Neural cell (in vitro differentiated cells): ENCODE results near the gene ZNF669. TPM values are rescaled to one million over a fixed set of nuclear protein-coding genes. Genes with fewer than 3 reads are reported as not detected.

Source experiments
- H2AFZ ChIP-seq: fragments of 200-600, 300-800 bp; sonication (generic), shearing (Covaris generic); 2 replicates; pipeline ENCODE4 v1.6.0; 2014; ENCODE audit warnings: low read depth, mild to moderate bottlenecking, antibody characterized with exemption, low read length, moderate library complexity
- H3F3A ChIP-seq: fragments of 200-600 bp; shearing (Covaris generic); 2 replicates; pipeline ENCODE4 v1.6.1; 2016; ENCODE audit warnings: mild to moderate bottlenecking, moderate library complexity, mixed read lengths, antibody characterized with exemption, low read length; ENCODE audit not compliant: insufficient read depth, poor library complexity, severe bottlenecking
- H3K27ac ChIP-seq: fragments of 200-600, 300-800 bp; sonication (generic), shearing (Covaris generic); 2 replicates; pipeline ENCODE4 v1.5.1; 2014; ENCODE audit warnings: mild to moderate bottlenecking, low read length, moderate library complexity
- H3K27me3 ChIP-seq: fragments of 300-800, 200-600 bp; sonication (generic), shearing (Covaris generic); 2 replicates; pipeline ENCODE4 v1.6.0; 2014; ENCODE audit warnings: mild to moderate bottlenecking, low read depth, low read length, moderate library complexity; ENCODE audit not compliant: insufficient read depth
- H3K36me3 ChIP-seq: fragments of 300-800, 200-600 bp; sonication (generic), shearing (Covaris generic); 2 replicates; pipeline ENCODE4 v1.5.1; 2014; ENCODE audit warnings: mild to moderate bottlenecking, antibody characterized with exemption, low read length, moderate library complexity; ENCODE audit not compliant: insufficient read depth
- H3K4me2 ChIP-seq: fragments of 300-800, 200-600 bp; sonication (generic), shearing (Covaris generic); 2 replicates; pipeline ENCODE4 v1.6.0; 2014; ENCODE audit warnings: mild to moderate bottlenecking, low read length
- H3K4me3 ChIP-seq: fragments of 300-800, 200-600 bp; sonication (generic), shearing (Covaris generic); 2 replicates; pipeline ENCODE4 v1.5.1; 2014; ENCODE audit warnings: mild to moderate bottlenecking, low read length, moderate library complexity
- H3K79me2 ChIP-seq: fragments of 200-600 bp; shearing (Covaris generic); replicated peaks from 2 replicates; pipeline ENCODE4 v1.6.0; 2014; ENCODE audit warnings: mild to moderate bottlenecking, low read length, moderate library complexity; ENCODE audit not compliant: insufficient read depth
- H3K9ac ChIP-seq: fragments of 300-800, 200-600 bp; sonication (generic), shearing (Covaris generic); 2 replicates; pipeline ENCODE4 v1.6.1; 2016; ENCODE audit warnings: mild to moderate bottlenecking, low read length, mixed read lengths
- H3K9me2 ChIP-seq: fragments of 200-600 bp; shearing (Covaris generic); 2 replicates; pipeline ENCODE4 v1.6.1; 2016; ENCODE audit warnings: mild to moderate bottlenecking, low read length, mixed read lengths; ENCODE audit not compliant: insufficient read depth
- H3K9me3 ChIP-seq: fragments of 200-600, 300-800 bp; sonication (generic), shearing (Covaris generic); 2 replicates; pipeline ENCODE4 v1.6.1; 2016; ENCODE audit warnings: mild to moderate bottlenecking, mixed run types, low read length, moderate library complexity, mixed read lengths
- H4K20me1 ChIP-seq: fragments of 200-600 bp; shearing (Covaris generic); 2 replicates; pipeline ENCODE4 v1.6.1; 2016; ENCODE audit warnings: mild to moderate bottlenecking, mixed run types; ENCODE audit not compliant: insufficient read depth
- CTCF ChIP-seq: fragments of 450-650 bp; IDR thresholded peaks from 2 replicates; pipeline ENCODE4 v1.5.1; 2014; ENCODE audit warnings: antibody characterized with exemption, mild to moderate bottlenecking, moderate library complexity; ENCODE audit not compliant: poor library complexity, severe bottlenecking
- EP300 ChIP-seq: fragments of 450-650 bp; conservative IDR thresholded peaks from 2 replicates; pipeline ENCODE4 v1.6.1; 2014; ENCODE audit warnings: antibody characterized with exemption, mild to moderate bottlenecking, moderate library complexity; ENCODE audit not compliant: poor library complexity, severe bottlenecking
- EZH2 ChIP-seq: fragments of 200-600, 300-800 bp; shearing (Covaris generic), sonication (generic); IDR thresholded peaks from 2 replicates; pipeline ENCODE4 v1.6.1; 2014; ENCODE audit warnings: antibody characterized with exemption, low read length, borderline replicate concordance, mild to moderate bottlenecking; ENCODE audit not compliant: insufficient read depth, poor library complexity, severe bottlenecking
- MXI1 ChIP-seq: fragments of 450-650 bp; conservative IDR thresholded peaks from 2 replicates; pipeline ENCODE4 v1.6.1; 2014; ENCODE audit warnings: antibody characterized with exemption, mild to moderate bottlenecking; ENCODE audit not compliant: poor library complexity, severe bottlenecking
- POLR2AphosphoS5 ChIP-seq: IDR thresholded peaks from 2 replicates; pipeline ENCODE4 v1.6.1; 2012
- RAD21 ChIP-seq: fragments of 450-650 bp; conservative IDR thresholded peaks from 2 replicates; pipeline ENCODE4 v1.6.1; 2014; ENCODE audit warnings: antibody characterized with exemption, mild to moderate bottlenecking, moderate library complexity
- REST ChIP-seq: IDR thresholded peaks from 2 replicates; pipeline ENCODE4 v1.6.1; 2012; ENCODE audit warnings: borderline replicate concordance
- SMC3 ChIP-seq: fragments of 450-650 bp; conservative IDR thresholded peaks from 2 replicates; pipeline ENCODE4 v1.6.1; 2014; ENCODE audit warnings: antibody characterized with exemption, mild to moderate bottlenecking, moderate library complexity; ENCODE audit not compliant: poor library complexity
- TAF1 ChIP-seq: IDR thresholded peaks from 2 replicates; pipeline ENCODE4 v1.6.1; 2012; ENCODE audit warnings: low read depth
- polyA plus RNA-seq: library from polyadenylated mRNA; depleted of rRNA; stranded (reverse); fragments of >200 nt; gene quantifications from 2 replicates; pipeline ENCODE4 v1.2.3, GENCODE V29; 2014

Gene ZNF669
- polyA plus RNA-seq, 1 donor from 2014 or later, result 22.7 TPM

DNA sequence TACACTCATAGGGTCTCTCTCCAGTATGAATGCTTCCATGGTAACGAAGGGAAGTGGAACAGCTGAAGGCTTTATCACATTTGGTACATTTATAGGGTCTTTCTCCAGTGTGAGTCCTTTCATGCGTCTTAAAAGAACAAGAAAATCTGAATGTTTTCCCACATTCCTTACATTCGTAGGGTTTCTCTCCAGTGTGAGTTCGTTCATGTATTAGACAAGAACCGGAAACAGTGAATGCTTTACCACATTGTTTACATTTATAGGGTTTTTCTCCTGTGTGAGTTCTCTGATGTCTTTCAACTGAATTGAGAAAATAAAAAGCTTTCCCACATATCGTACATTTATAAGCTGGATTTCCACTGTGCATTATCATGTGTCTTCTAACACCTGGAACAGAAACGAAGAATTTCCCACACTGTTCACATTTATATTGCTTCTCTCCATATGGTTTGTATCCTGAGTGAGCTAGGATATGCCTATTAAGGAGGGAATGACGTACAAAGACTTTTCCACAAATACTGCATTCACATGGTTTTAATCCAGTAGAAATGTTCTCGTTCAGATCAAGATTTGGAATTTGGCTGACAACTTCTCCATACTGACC is 3.4 kb downstream of the ZNF669 start:
- H2AFZ ChIP-seq, result no peak overlapping the region
- no peaks in the 10 kb centered on the region for H3F3A ChIP-seq
- H3K27me3 ChIP-seq, result no peaks in the 10 kb centered on the region
- H3K9me2 ChIP-seq, result no peaks in the 10 kb centered on the region
- H3K27ac ChIP-seq, result no peak overlapping the region
- H3K9me3 ChIP-seq, result peaks cover 10% of the 10 kb centered on the region
- peaks cover 52% of the 10 kb centered on the region for H3K36me3 ChIP-seq
- no peaks in the 10 kb centered on the region for H4K20me1 ChIP-seq
- no peak overlapping the region for H3K4me3 ChIP-seq
- no peak overlapping the region for H3K4me2 ChIP-seq
- no peak overlapping the region for H3K9ac ChIP-seq
- TF ChIP-seq EZH2 (no peak), TAF1 (no peak), RAD21 (no peak), MXI1 (no peak), EP300 (no peak), REST (no peak), SMC3 (no peak), POLR2AphosphoS5 (no peak), CTCF (no peak)
- peaks cover 45% of the 10 kb centered on the region for H3K79me2 ChIP-seq

- H3F3A ChIP-seq, result no peaks in the 10 kb centered on the region
- H3K27me3 ChIP-seq, result no peaks in the 10 kb centered on the region
- H3K9ac ChIP-seq, result no peak overlapping the region
- H3K9me2 ChIP-seq, result no peaks in the 10 kb centered on the region
- H3K36me3 ChIP-seq, result peaks cover 51% of the 10 kb centered on the region
- TF ChIP-seq EP300, result no peak
- no peak for TF ChIP-seq RAD21
- no peak for TF ChIP-seq SMC3
- TF ChIP-seq POLR2AphosphoS5, result no peak
- TF ChIP-seq CTCF, result no peak
- no peak for TF ChIP-seq TAF1
- TF ChIP-seq REST, result no peak
- TF ChIP-seq MXI1, result no peak
- TF ChIP-seq EZH2, result no peak
- no peak overlapping the region for H3K27ac ChIP-seq
- no peak overlapping the region for H3K4me2 ChIP-seq
- H3K79me2 ChIP-seq, result peaks cover 29% of the 10 kb centered on the region
- H3K9me3 ChIP-seq, result peaks cover 10% of the 10 kb centered on the region
- no peaks in the 10 kb centered on the region for H4K20me1 ChIP-seq
- H2AFZ ChIP-seq, result no peak overlapping the region
- H3K4me3 ChIP-seq, result no peak overlapping the region
Observed at GRCh38 chr1:247096958-247097357, 7.2 kb downstream of the ZNF669 start.
